Measurements from ENCODE around the gene VPREB1. TPM values are rescaled to one million over a fixed set of nuclear protein-coding genes. Genes with fewer than 3 reads are reported as not detected.
A peak's percentile ranks its signal among the peaks of the same experiment; 100 is the strongest.
"Not testable (repeated sequence)": the region's sequence is repeated elsewhere in the genome, so short reads cannot be mapped to it uniquely, and the experiment has no call there.

VPREB1 gene
- total RNA-seq, 2 experiments from 2014 or later = not detected

GRCh38 chr22:22215659-22216449 lies 28.7 kb upstream of the VPREB1 start:
- peak; percentile 5 for DNase-seq
- ATAC-seq = no peak
- H3K4me3 Mint-ChIP-seq = no peak overlapping the region
- H3K27ac Mint-ChIP-seq = no peak overlapping the region
- no peaks in the 10 kb centered on the region for H3K36me3 Mint-ChIP-seq (ENCODE audit: low read depth)
- ChIA-PET CTCF (interaction anchor here (0.6 to 3.4 kb wide), 3 partner anchors 8 to 20 kb away, joined by 3 to 24 read pairs (median 4); no protein-coding TSS in a partner anchor), POLR2A (interaction anchor here (1.1 kb wide), 1 partner anchor 22 kb away, joined by 4 read pairs; no protein-coding TSS in a partner anchor)
- H3K4me1 Mint-ChIP-seq (ENCODE audit: low read depth) = peaks cover 11% of the 10 kb centered on the region
- no peaks in the 10 kb centered on the region for H3K9me3 Mint-ChIP-seq (ENCODE audit: insufficient read depth)
- peaks cover 5% of the 10 kb centered on the region for H3K27me3 Mint-ChIP-seq (ENCODE audit: low read depth)

- no peak overlapping the region for H3K4me3 Mint-ChIP-seq
- no peaks in the 10 kb centered on the region for H3K36me3 Mint-ChIP-seq (ENCODE audit: low read depth)
- no peaks in the 10 kb centered on the region for H3K9me3 Mint-ChIP-seq (ENCODE audit: insufficient read depth)
- ATAC-seq = no peak
- POLR2A ChIA-PET = interaction anchor here (1.1 kb wide), 1 partner anchor 21 kb away, joined by 4 read pairs; no protein-coding TSS in a partner anchor
- DNase-seq = no peak
- H3K27me3 Mint-ChIP-seq (ENCODE audit: low read depth) = peaks cover 5% of the 10 kb centered on the region
- H3K4me1 Mint-ChIP-seq (ENCODE audit: low read depth) = peaks cover 4% of the 10 kb centered on the region
- H3K27ac Mint-ChIP-seq = no peak overlapping the region
- CTCF ChIA-PET = interaction anchor here (1.1 to 3.4 kb wide), 2 partner anchors 8 to 19 kb away, joined by 4 to 24 read pairs; no protein-coding TSS in a partner anchor
Measured at GRCh38 chr22:22216450-22216959, 28.1 kb upstream of the VPREB1 start.

- ChIA-PET CTCF (interaction anchor here (0.6 to 2.4 kb wide), 3 partner anchors 10 to 254 kb away, joined by 3 to 9 read pairs (median 5); no protein-coding TSS in a partner anchor), POLR2A (no interaction called here)
- Mint-ChIP-seq H3K4me1 (ENCODE audit: low read depth) (no peaks in the 10 kb centered on the region), H3K9me3 (ENCODE audit: insufficient read depth) (no peaks in the 10 kb centered on the region), H3K4me3 (no peak overlapping the region), H3K27ac (no peak overlapping the region), H3K27me3 (ENCODE audit: low read depth) (peaks cover 3% of the 10 kb centered on the region), H3K36me3 (ENCODE audit: low read depth) (no peaks in the 10 kb centered on the region)
- no peak for ATAC-seq
- no peak for DNase-seq
Measured at GRCh38 chr22:22218302-22218701, 26.3 kb upstream of the VPREB1 start.

GRCh38 chr22:22219140-22219996 lies 25.2 kb upstream of the VPREB1 start:
- no peak overlapping the region for H3K27ac Mint-ChIP-seq
- H3K27me3 Mint-ChIP-seq (ENCODE audit: low read depth) = peaks cover 3% of the 10 kb centered on the region
- H3K36me3 Mint-ChIP-seq (ENCODE audit: low read depth) = no peaks in the 10 kb centered on the region
- ATAC-seq (no peak), DNase-seq (no peak)
- POLR2A ChIA-PET = no interaction called here
- no peaks in the 10 kb centered on the region for H3K4me1 Mint-ChIP-seq (ENCODE audit: low read depth)
- H3K9me3 Mint-ChIP-seq (ENCODE audit: insufficient read depth) = no peaks in the 10 kb centered on the region
- H3K4me3 Mint-ChIP-seq = no peak overlapping the region
- CTCF ChIA-PET = interaction anchor here (1.7 to 2.4 kb wide), 2 partner anchors 11 to 16 kb away, joined by 5 to 9 read pairs; no protein-coding TSS in a partner anchor

GRCh38 chr22:22221043-22221442 lies 23.5 kb upstream of the VPREB1 start:
- ATAC-seq; CTCF ChIA-PET; H3K4me3 Mint-ChIP-seq; DNase-seq; H3K4me1 Mint-ChIP-seq (ENCODE audit: low read depth); H3K27me3 Mint-ChIP-seq (ENCODE audit: low read depth); POLR2A ChIA-PET; H3K9me3 Mint-ChIP-seq (ENCODE audit: insufficient read depth); H3K27ac Mint-ChIP-seq; H3K36me3 Mint-ChIP-seq (ENCODE audit: low read depth): not testable (repeated sequence)

- POLR2A ChIA-PET = no interaction called here
Measured at GRCh38 chr22:22226448-22227187, 18.0 kb upstream of the VPREB1 start.

GRCh38 chr22:22228421-22228820 lies 16.2 kb upstream of the VPREB1 start:
- no peaks in the 10 kb centered on the region for H3K4me1 Mint-ChIP-seq (ENCODE audit: low read depth)
- no peaks in the 10 kb centered on the region for H3K36me3 Mint-ChIP-seq (ENCODE audit: low read depth)
- peaks cover 6% of the 10 kb centered on the region for H3K27me3 Mint-ChIP-seq (ENCODE audit: low read depth)
- DNase-seq (no peak), ATAC-seq (no peak)
- ChIA-PET POLR2A (no interaction called here), CTCF (no interaction called here)
- no peak overlapping the region for H3K27ac Mint-ChIP-seq
- H3K4me3 Mint-ChIP-seq = no peak overlapping the region
- no peaks in the 10 kb centered on the region for H3K9me3 Mint-ChIP-seq (ENCODE audit: insufficient read depth)

More at GRCh38 chr22:22226448-22227187, 18.0 kb upstream of the VPREB1 start:
- Mint-ChIP-seq H3K9me3 (ENCODE audit: insufficient read depth) (no peaks in the 10 kb centered on the region), H3K4me3 (no peak overlapping the region), H3K27ac (no peak overlapping the region), H3K36me3 (ENCODE audit: low read depth) (no peaks in the 10 kb centered on the region), H3K4me1 (ENCODE audit: low read depth) (no peaks in the 10 kb centered on the region), H3K27me3 (ENCODE audit: low read depth) (peaks cover 6% of the 10 kb centered on the region)
- ATAC-seq (no peak), DNase-seq (no peak)
- CTCF ChIA-PET = interaction anchor here (0.9 to 1.3 kb wide), 3 partner anchors 9 to 19 kb away, joined by 4 to 6 read pairs (median 5); no protein-coding TSS in a partner anchor

GRCh38 chr22:22228921-22229320 lies 15.7 kb upstream of the VPREB1 start:
- DNase-seq = no peak
- POLR2A ChIA-PET = no interaction called here

GRCh38 chr22:22229683-22230420 lies 14.7 kb upstream of the VPREB1 start:
- Mint-ChIP-seq H3K36me3 (ENCODE audit: low read depth) (no peaks in the 10 kb centered on the region), H3K9me3 (ENCODE audit: insufficient read depth) (no peaks in the 10 kb centered on the region), H3K4me3 (no peak overlapping the region), H3K4me1 (ENCODE audit: low read depth) (peaks cover 8% of the 10 kb centered on the region), H3K27ac (no peak overlapping the region), H3K27me3 (ENCODE audit: low read depth) (peaks cover 6% of the 10 kb centered on the region)
- ATAC-seq = no peak
- no peak for DNase-seq
- ChIA-PET POLR2A (no interaction called here), CTCF (interaction anchor here (0.9 to 2.0 kb wide), 3 partner anchors 16 to 22 kb away, joined by 3 to 5 read pairs (median 3); no protein-coding TSS in a partner anchor)

More at GRCh38 chr22:22228921-22229320, 15.7 kb upstream of the VPREB1 start:
- peaks cover 6% of the 10 kb centered on the region for H3K27me3 Mint-ChIP-seq (ENCODE audit: low read depth)
- ATAC-seq = no peak
- H3K9me3 Mint-ChIP-seq (ENCODE audit: insufficient read depth) = no peaks in the 10 kb centered on the region
- H3K4me1 Mint-ChIP-seq (ENCODE audit: low read depth) = peaks cover 1% of the 10 kb centered on the region
- CTCF ChIA-PET = no interaction called here
- H3K4me3 Mint-ChIP-seq = no peak overlapping the region
- no peak overlapping the region for H3K27ac Mint-ChIP-seq
- H3K36me3 Mint-ChIP-seq (ENCODE audit: low read depth) = no peaks in the 10 kb centered on the region

GRCh38 chr22:22230438-22230837 lies 14.1 kb upstream of the VPREB1 start:
- ChIA-PET CTCF (interaction anchor here (0.9 to 2.0 kb wide), 3 partner anchors 17 to 23 kb away, joined by 3 to 5 read pairs (median 3); no protein-coding TSS in a partner anchor), POLR2A (no interaction called here)
- H3K27ac Mint-ChIP-seq = no peak overlapping the region
- H3K9me3 Mint-ChIP-seq (ENCODE audit: insufficient read depth) = no peaks in the 10 kb centered on the region
- H3K4me1 Mint-ChIP-seq (ENCODE audit: low read depth) = peaks cover 13% of the 10 kb centered on the region
- no peak overlapping the region for H3K4me3 Mint-ChIP-seq
- H3K36me3 Mint-ChIP-seq (ENCODE audit: low read depth) = no peaks in the 10 kb centered on the region
- peaks cover 6% of the 10 kb centered on the region for H3K27me3 Mint-ChIP-seq (ENCODE audit: low read depth)
- DNase-seq (no peak), ATAC-seq (no peak)

Measured in activated CD8-positive, alpha-beta T cell treated with anti-CD3 and anti-CD28 coated beads, Interleukin-2, amount 10 ng/mL, durations not matched to agents 7 days and 5 days (primary cell).